HEK293 (cell line): ENCODE results near the gene COL9A3.

Experiments
- GFI1B ChIP-seq: fragments of 450-650 bp; formaldehyde crosslinking; IDR thresholded peaks from 2 replicates; pipeline ENCODE4 v1.5.1; 2016; ENCODE audit warnings: missing biosample characterization, missing genetic modification characterization
- KLF10 ChIP-seq: fragments of 450-650 bp; IDR thresholded peaks from 2 replicates; pipeline ENCODE4 v1.5.1; 2018; ENCODE audit warnings: missing biosample characterization, mild to moderate bottlenecking, missing genetic modification characterization
- KLF7 ChIP-seq: fragments of 450-650 bp; formaldehyde crosslinking; IDR thresholded peaks from 2 replicates; pipeline ENCODE4 v1.5.1; 2016; ENCODE audit warnings: missing biosample characterization, missing genetic modification characterization, borderline replicate concordance
- KLF9 ChIP-seq: fragments of 450-650 bp; formaldehyde crosslinking; IDR thresholded peaks from 2 replicates; pipeline ENCODE4 v1.5.1; 2016; ENCODE audit warnings: missing biosample characterization, missing genetic modification characterization, low read depth
- MZF1 ChIP-seq: fragments of 450-650 bp; formaldehyde crosslinking; IDR thresholded peaks from 2 replicates; pipeline ENCODE4 v1.5.1; 2017; ENCODE audit warnings: missing biosample characterization, missing genetic modification characterization, borderline replicate concordance
- OVOL3 ChIP-seq: fragments of 450-650 bp; formaldehyde crosslinking; IDR thresholded peaks from 2 replicates; pipeline ENCODE4 v1.5.1; 2016; ENCODE audit warnings: missing biosample characterization, missing genetic modification characterization
- PRDM2 ChIP-seq: fragments of 450-650 bp; formaldehyde crosslinking; IDR thresholded peaks from 2 replicates; pipeline ENCODE4 v1.5.1; 2016; ENCODE audit warnings: missing biosample characterization, missing genetic modification characterization, borderline replicate concordance
- ZBTB20 ChIP-seq: fragments of 450-650 bp; formaldehyde crosslinking; IDR thresholded peaks from 2 replicates; pipeline ENCODE4 v1.5.1; 2016; ENCODE audit warnings: missing biosample characterization, missing genetic modification characterization
- ZBTB26 ChIP-seq: fragments of 450-650 bp; formaldehyde crosslinking; optimal IDR thresholded peaks from 2 replicates; pipeline ENCODE3; 2016; ENCODE audit warnings: missing biosample characterization, mild to moderate bottlenecking, missing genetic modification characterization
- ZBTB8A ChIP-seq: fragments of 450-650 bp; formaldehyde crosslinking; IDR thresholded peaks from 2 replicates; pipeline ENCODE4 v1.5.1; 2016; ENCODE audit warnings: missing biosample characterization, missing genetic modification characterization
- ZNF112 ChIP-seq: fragments of 450-650 bp; formaldehyde crosslinking; IDR thresholded peaks from 2 replicates; pipeline ENCODE4 v1.5.0; 2017; ENCODE audit warnings: missing biosample characterization, missing genetic modification characterization
- ZNF202 ChIP-seq: fragments of 450-650 bp; formaldehyde crosslinking; IDR thresholded peaks from 2 replicates; pipeline ENCODE4 v1.5.1; 2016; ENCODE audit warnings: missing biosample characterization, missing genetic modification characterization, borderline replicate concordance
- ZNF23 ChIP-seq: fragments of 450-650 bp; formaldehyde crosslinking; IDR thresholded peaks from 2 replicates; pipeline ENCODE4 v1.5.1; 2016; ENCODE audit warnings: missing biosample characterization, missing genetic modification characterization, borderline replicate concordance
- ZNF24 ChIP-seq: fragments of 450-650 bp; formaldehyde crosslinking; IDR thresholded peaks from 2 replicates; pipeline ENCODE4 v1.5.1; 2016; ENCODE audit warnings: missing biosample characterization, missing genetic modification characterization
- ZNF354C ChIP-seq: fragments of 450-650 bp; formaldehyde crosslinking; IDR thresholded peaks from 2 replicates; pipeline ENCODE4 v1.5.1; 2016; ENCODE audit warnings: missing biosample characterization, missing genetic modification characterization, low read depth, borderline replicate concordance
- ZNF473 ChIP-seq: fragments of 450-650 bp; formaldehyde crosslinking; IDR thresholded peaks from 2 replicates; pipeline ENCODE4 v1.5.1; 2017; ENCODE audit warnings: missing biosample characterization, missing genetic modification characterization
- ZNF488 ChIP-seq: fragments of 450-650 bp; formaldehyde crosslinking; IDR thresholded peaks from 2 replicates; pipeline ENCODE4 v1.5.1; 2016; ENCODE audit warnings: missing biosample characterization, missing genetic modification characterization
- ZNF521 ChIP-seq: fragments of 450-650 bp; formaldehyde crosslinking; IDR thresholded peaks from 2 replicates; pipeline ENCODE4 v1.5.1; 2017; ENCODE audit warnings: missing biosample characterization, mild to moderate bottlenecking, missing genetic modification characterization
- ZNF549 ChIP-seq: fragments of 450-650 bp; IDR thresholded peaks from 2 replicates; pipeline ENCODE4 v1.5.1; 2018; ENCODE audit warnings: missing biosample characterization, missing genetic modification characterization, mild to moderate bottlenecking, inconsistent platforms, moderate library complexity
- ZNF580 ChIP-seq: fragments of 450-650 bp; formaldehyde crosslinking; IDR thresholded peaks from 2 replicates; pipeline ENCODE4 v1.5.1; 2016; ENCODE audit warnings: missing biosample characterization, missing genetic modification characterization
- ZNF585B ChIP-seq: fragments of 450-650 bp; formaldehyde crosslinking; IDR thresholded peaks from 2 replicates; pipeline ENCODE4 v1.5.1; 2016; ENCODE audit warnings: missing biosample characterization, missing genetic modification characterization

The COL9A3 gene

GRCh38 chr20:62776692-62777527 is 39.9 kb upstream of the COL9A3 start (continued):
- TF ChIP-seq ZBTB8A: no peak
- no peak for TF ChIP-seq ZNF354C (tag by site-specific recombination)
- TF ChIP-seq KLF7: peak; percentile 30; the same call in 1 of the 2 replicates
- no peak for TF ChIP-seq MZF1 (tag by site-specific recombination)
- no peak; the same call in 1 of the 2 replicates for TF ChIP-seq ZBTB20 (tag by site-specific recombination)
- no peak for TF ChIP-seq ZNF488 (tag by site-specific recombination)
- no peak for TF ChIP-seq OVOL3 (tag by site-specific recombination)
- no peak for TF ChIP-seq ZNF24 (tag by site-specific recombination)
- no peak for TF ChIP-seq ZNF112 (tag by site-specific recombination)
- no peak for TF ChIP-seq ZNF580 (tag by site-specific recombination)
- no peak for TF ChIP-seq ZNF23 (tag by site-specific recombination)
- no peak for TF ChIP-seq GFI1B (tag by site-specific recombination)
- TF ChIP-seq PRDM2: no peak
- TF ChIP-seq ZBTB26 (tag by site-specific recombination): no peak
- TF ChIP-seq ZNF521 (tag by site-specific recombination): no peak
- TF ChIP-seq ZNF473: no peak
- no peak for TF ChIP-seq KLF10
- no peak for TF ChIP-seq ZNF202 (tag by site-specific recombination)
- TF ChIP-seq ZNF585B (tag by site-specific recombination): no peak
- no peak for TF ChIP-seq ZNF549 (tag by site-specific recombination)
- peak; percentile 68 for TF ChIP-seq KLF9 (tag by site-specific recombination)
